ENCODE results near the gene CCDC89. TPM values are rescaled to one million over a fixed set of nuclear protein-coding genes. Genes with fewer than 3 reads are reported as not detected.

CCDC89 gene
- polyA plus RNA-seq (2011; rRNA removed): 2.5 and 2.7 TPM in 2 replicates
- polyA minus RNA-seq (2011; rRNA and poly(A)+ RNA removed): 6.3 and 7.2 TPM in 2 replicates

GRCh38 chr11:85685820-85686459 lies at the start of gene CCDC89:
Gene CCDC89 (minus strand): TSS chr11:85686195. CDS start chr11:85686130, 65 bp downstream.
- peak; percentile 97 for DNase-seq (ENCODE audit: low read depth, low spot score)
- no peak for TF ChIP-seq CTCF (IDR thresholded peaks at IDR 0.05; ENCODE audit: low read depth, low read length)
- Histone ChIP-seq H3K27me3 (ENCODE audit: control insufficient read depth, insufficient read depth, low read length) (no peaks in the 10 kb centered on the region), H3K4me3 (ENCODE audit: low read depth, low read length) (peak within 1 kb of the TSS; percentile 69), H3K27ac (ENCODE audit: low read depth, low read length) (peak within 1 kb of the TSS; percentile 80), H3K9me3 (ENCODE audit: control insufficient read depth, insufficient read depth, low read length) (no peaks in the 10 kb centered on the region)
- ChIA-PET POLR2A (interaction anchor here (0.9 to 2.7 kb wide), 14 partner anchors 10 to 617 kb away, joined by 3 to 43 read pairs (median 6); partner anchors contain the start of genes CCDC83, CREBZF, DLG2 and TMEM126A), CTCF (interaction anchor here (0.5 to 2.2 kb wide), 10 partner anchors 10 to 607 kb away, joined by 3 to 11 read pairs (median 4); partner anchors contain the start of genes CCDC83 and CREBZF)

- TF ChIP-seq CTCF (IDR thresholded peaks at IDR 0.05; ENCODE audit: low read depth, low read length): no peak
- ChIA-PET CTCF (no interaction called here), POLR2A (interaction anchor here (0.6 kb wide), 1 partner anchor 53 kb away, joined by 4 read pairs; no protein-coding TSS in a partner anchor)
- H3K9me3 ChIP-seq (ENCODE audit: control insufficient read depth, insufficient read depth, low read length): no peaks in the 10 kb centered on the region
- peak overlapping the region; percentile 21 for H3K27ac ChIP-seq (ENCODE audit: low read depth, low read length)
- DNase-seq (ENCODE audit: low read depth, low spot score): no peak
- H3K4me3 ChIP-seq (ENCODE audit: low read depth, low read length): no peak overlapping the region
- H3K27me3 ChIP-seq (ENCODE audit: control insufficient read depth, insufficient read depth, low read length): no peaks in the 10 kb centered on the region
Observed at GRCh38 chr11:85732965-85733364, 47.0 kb upstream of the CCDC89 start.

GRCh38 chr11:85726381-85726780 lies 40.4 kb upstream of the CCDC89 start:
- no peak for DNase-seq (ENCODE audit: low read depth, low spot score)
- ChIA-PET POLR2A (no interaction called here), CTCF (interaction anchor here (1.0 to 1.4 kb wide), 2 partner anchors 15 to 129 kb away, joined by 3 read pairs; partner anchors contain the start of gene CCDC83)
- Histone ChIP-seq H3K27ac (ENCODE audit: low read depth, low read length) (no peak overlapping the region), H3K9me3 (ENCODE audit: control insufficient read depth, insufficient read depth, low read length) (0 out of 2 replicates have a peak, but pooled peaks cover 2% of the 10 kb centered on the region), H3K4me3 (ENCODE audit: low read depth, low read length) (no peak overlapping the region), H3K27me3 (ENCODE audit: control insufficient read depth, insufficient read depth, low read length) (no peaks in the 10 kb centered on the region)
- no peak for TF ChIP-seq CTCF (IDR thresholded peaks at IDR 0.05; ENCODE audit: low read depth, low read length)

- Histone ChIP-seq H3K27me3 (ENCODE audit: control insufficient read depth, insufficient read depth, low read length) (no peaks in the 10 kb centered on the region), H3K27ac (ENCODE audit: low read depth, low read length) (peak overlapping the region; percentile 81), H3K9me3 (ENCODE audit: control insufficient read depth, insufficient read depth, low read length) (0 out of 2 replicates have a peak, but pooled peaks cover 2% of the 10 kb centered on the region), H3K4me3 (ENCODE audit: low read depth, low read length) (no peak overlapping the region)
- POLR2A ChIA-PET: no interaction called here
- CTCF ChIA-PET: interaction anchor here (1.4 kb wide), 1 partner anchor 130 kb away, joined by 3 read pairs; the partner anchor contains the start of gene CCDC83
- DNase-seq (ENCODE audit: low read depth, low spot score): peak; percentile 80
- peak; percentile 15; the same call in 1 of the 2 replicates for TF ChIP-seq CTCF (IDR thresholded peaks at IDR 0.05; ENCODE audit: low read depth, low read length)
Observed at GRCh38 chr11:85725510-85726258, 39.7 kb upstream of the CCDC89 start.
